ENCODE data around the gene KIF6.
A peak's percentile ranks its signal among the peaks of the same experiment; 100 is the strongest.

KIF6 gene

DNA sequence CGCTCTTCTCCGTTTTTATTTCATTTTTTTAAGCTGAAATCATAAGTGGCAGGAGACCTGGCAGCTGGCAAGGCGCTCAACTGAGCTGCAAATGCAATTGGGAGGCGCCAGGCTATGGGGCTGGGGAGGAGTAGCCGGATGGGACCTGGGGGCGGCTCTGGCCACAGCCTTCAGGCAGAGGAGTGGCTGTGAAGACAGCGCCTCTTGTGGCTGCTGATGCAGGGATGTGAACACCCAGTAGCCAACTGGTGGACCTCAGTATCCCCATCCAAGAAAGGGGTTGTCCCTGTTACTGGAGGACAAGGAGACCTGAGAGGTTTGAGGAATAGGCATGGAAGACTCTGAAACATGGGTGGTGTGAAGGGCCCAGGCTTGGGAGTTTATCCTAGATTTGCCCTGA is 423.6 kb downstream of the KIF6 start:
- no peak overlapping the region for H3K4me3 ChIP-seq (replicated peaks; ENCODE audit: low read depth, low read length)
- peak; percentile 3 for DNase-seq (ENCODE audit: low read depth)
- TF ChIP-seq, protein P1, sequence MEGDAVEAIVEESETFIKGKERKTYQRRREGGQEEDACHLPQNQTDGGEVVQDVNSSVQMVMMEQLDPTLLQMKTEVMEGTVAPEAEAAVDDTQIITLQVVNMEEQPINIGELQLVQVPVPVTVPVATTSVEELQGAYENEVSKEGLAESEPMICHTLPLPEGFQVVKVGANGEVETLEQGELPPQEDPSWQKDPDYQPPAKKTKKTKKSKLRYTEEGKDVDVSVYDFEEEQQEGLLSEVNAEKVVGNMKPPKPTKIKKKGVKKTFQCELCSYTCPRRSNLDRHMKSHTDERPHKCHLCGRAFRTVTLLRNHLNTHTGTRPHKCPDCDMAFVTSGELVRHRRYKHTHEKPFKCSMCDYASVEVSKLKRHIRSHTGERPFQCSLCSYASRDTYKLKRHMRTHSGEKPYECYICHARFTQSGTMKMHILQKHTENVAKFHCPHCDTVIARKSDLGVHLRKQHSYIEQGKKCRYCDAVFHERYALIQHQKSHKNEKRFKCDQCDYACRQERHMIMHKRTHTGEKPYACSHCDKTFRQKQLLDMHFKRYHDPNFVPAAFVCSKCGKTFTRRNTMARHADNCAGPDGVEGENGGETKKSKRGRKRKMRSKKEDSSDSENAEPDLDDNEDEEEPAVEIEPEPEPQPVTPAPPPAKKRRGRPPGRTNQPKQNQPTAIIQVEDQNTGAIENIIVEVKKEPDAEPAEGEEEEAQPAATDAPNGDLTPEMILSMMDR (IDR thresholded peaks at IDR 0.05; ENCODE audit: low read length, missing control alignments), result peak; percentile 28

- TF ChIP-seq, protein P1 (IDR thresholded peaks at IDR 0.05; ENCODE audit: low read length, missing control alignments), result no peak
- H3K4me3 ChIP-seq (replicated peaks; ENCODE audit: low read depth, low read length), result no peak overlapping the region
- DNase-seq (ENCODE audit: low read depth), result no peak
These were observed 424.5 kb downstream of the KIF6 start for GRCh38 chr6:39300739-39301138.

- no peak for DNase-seq (ENCODE audit: low read depth)
- no peak overlapping the region for H3K4me3 ChIP-seq (replicated peaks; ENCODE audit: low read depth, low read length)
- TF ChIP-seq, protein P1 (IDR thresholded peaks at IDR 0.05; ENCODE audit: low read length, missing control alignments), result no peak
These were observed 427.1 kb downstream of the KIF6 start for GRCh38 chr6:39298061-39298460.

GRCh38 chr6:39296745-39297640 is 428.2 kb downstream of the KIF6 start:
- TF ChIP-seq, protein P1 (IDR thresholded peaks at IDR 0.05; ENCODE audit: low read length, missing control alignments), result no peak
- H3K4me3 ChIP-seq (replicated peaks; ENCODE audit: low read depth, low read length), result no peak overlapping the region
- peak; percentile 9 for DNase-seq (ENCODE audit: low read depth)

GRCh38 chr6:39295611-39296011 is 429.6 kb downstream of the KIF6 start:
- TF ChIP-seq, protein P1 (IDR thresholded peaks at IDR 0.05; ENCODE audit: low read length, missing control alignments), result no peak
- no peak for DNase-seq (ENCODE audit: low read depth)
- H3K4me3 ChIP-seq (replicated peaks; ENCODE audit: low read depth, low read length), result no peak overlapping the region

DNA sequence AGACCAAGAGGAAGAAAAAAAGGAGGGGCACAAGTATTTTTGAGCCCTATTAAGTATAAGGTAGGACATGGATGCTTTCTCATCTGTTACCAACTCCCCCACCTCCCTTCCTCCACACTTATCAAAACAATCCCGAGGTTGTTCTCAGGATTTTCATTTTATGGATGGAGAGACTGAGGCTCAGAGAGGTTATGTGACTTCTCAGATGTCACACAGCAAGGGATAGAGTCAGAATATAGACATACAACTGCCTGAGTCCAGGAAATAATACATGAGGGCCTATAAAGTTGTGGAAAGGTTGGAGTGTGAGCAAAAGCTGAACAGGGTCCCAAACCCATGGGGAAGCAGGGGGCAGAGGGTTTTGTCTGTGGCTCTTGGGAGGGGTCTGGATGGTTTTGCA is 430.3 kb downstream of the KIF6 start:
- H3K4me3 ChIP-seq (replicated peaks; ENCODE audit: low read depth, low read length), result no peak overlapping the region
- TF ChIP-seq, protein P1 (IDR thresholded peaks at IDR 0.05; ENCODE audit: low read length, missing control alignments), result no peak

GRCh38 chr6:39294133-39294532 is 431.1 kb downstream of the KIF6 start:
- H3K4me3 ChIP-seq (replicated peaks; ENCODE audit: low read depth, low read length), result no peak overlapping the region
- no peak for DNase-seq (ENCODE audit: low read depth)
- TF ChIP-seq, protein P1 (IDR thresholded peaks at IDR 0.05; ENCODE audit: low read length, missing control alignments), result no peak

More for the DNA sequence above, 430.3 kb downstream of the KIF6 start:
- no peak for DNase-seq (ENCODE audit: low read depth)

All from fibroblast of pulmonary artery (primary cell).